Measurements from ENCODE around the gene HPD.
"Not testable (repeated sequence)": the region's sequence is repeated elsewhere in the genome, so short reads cannot be mapped to it uniquely, and the experiment has no call there.

- TF ChIP-seq POLR2A, EP300 (IDR thresholded peaks at IDR 0.05): not testable (repeated sequence)
Observed at GRCh38 chr12:121860699-121861098, 2.0 kb upstream of the HPD start.
